Stimulated activated naive CD8-positive, alpha-beta T cell treated with anti-CD3 and anti-CD28 coated beads, Interleukin-15, Interleukin-2, amounts not matched to agents 100 U/mL and 50 U/mL, for 24 hours (primary cell): ENCODE data around the gene DBT.
"Not testable (repeated sequence)": the region's sequence is repeated elsewhere in the genome, so short reads cannot be mapped to it uniquely, and the experiment has no call there.

Experiments
- ATAC-seq: fragments of 150-1000 bp; cut with Tn5 transposase; one replicate; pipeline ENCODE4 v1.10.0; 2021
- DNase-seq: peaks from one replicate; pipeline ENCODE4 v3.0.0; 2021

The DBT gene

GRCh38 chr1:100249537-100250257 is at the start of gene DBT:
Gene DBT, minus strand, starts transcription at chr1:100249834. Its CDS starts 14 bp downstream, at chr1:100249820.
- DNase-seq (peak; percentile 92), ATAC-seq (peak; percentile 100)

GRCh38 chr1:100298512-100298911 is 48.9 kb upstream of the DBT start:
- DNase-seq (no peak), ATAC-seq (no peak)

DNA sequence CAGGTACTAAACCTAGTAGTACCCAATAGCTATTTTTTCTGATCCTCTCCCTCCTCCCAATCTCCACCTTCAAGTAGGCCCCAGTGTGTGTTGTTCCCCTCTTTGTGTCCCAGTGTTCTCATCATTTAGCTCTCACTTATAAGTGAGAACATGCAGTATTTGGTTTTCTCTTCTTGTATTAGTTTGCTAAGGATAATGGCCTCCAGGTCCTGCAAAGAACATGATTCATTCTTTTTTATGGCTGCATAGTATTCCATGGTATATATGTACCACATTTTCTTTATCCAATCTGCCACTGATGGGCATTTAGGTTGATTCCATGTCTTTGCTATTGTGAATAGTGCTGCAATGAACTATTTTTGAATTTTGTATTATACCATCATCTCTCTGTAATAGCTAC is 47.4 kb upstream of the DBT start:
- not testable (repeated sequence) for ATAC-seq, DNase-seq

DNA sequence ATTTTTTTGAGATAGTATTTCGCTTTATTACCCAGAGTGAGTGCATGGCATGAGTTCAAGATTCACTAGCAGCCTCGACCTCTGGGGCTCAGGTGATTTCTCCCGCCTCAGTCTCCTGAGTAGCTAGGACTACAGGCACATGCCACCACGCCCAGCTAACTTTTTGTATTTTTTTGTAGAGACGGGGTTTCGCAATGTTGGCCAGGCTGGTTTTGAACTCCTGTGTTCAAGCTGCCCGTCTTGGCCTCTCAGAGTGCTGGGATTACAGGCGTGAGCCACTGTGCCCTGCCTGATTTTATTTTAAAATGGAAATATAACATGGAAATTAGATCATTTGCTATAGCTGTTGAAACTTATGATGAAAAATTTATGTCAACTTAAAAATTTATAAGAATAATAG is 46.5 kb upstream of the DBT start:
- no peak for ATAC-seq
- no peak for DNase-seq

DNA sequence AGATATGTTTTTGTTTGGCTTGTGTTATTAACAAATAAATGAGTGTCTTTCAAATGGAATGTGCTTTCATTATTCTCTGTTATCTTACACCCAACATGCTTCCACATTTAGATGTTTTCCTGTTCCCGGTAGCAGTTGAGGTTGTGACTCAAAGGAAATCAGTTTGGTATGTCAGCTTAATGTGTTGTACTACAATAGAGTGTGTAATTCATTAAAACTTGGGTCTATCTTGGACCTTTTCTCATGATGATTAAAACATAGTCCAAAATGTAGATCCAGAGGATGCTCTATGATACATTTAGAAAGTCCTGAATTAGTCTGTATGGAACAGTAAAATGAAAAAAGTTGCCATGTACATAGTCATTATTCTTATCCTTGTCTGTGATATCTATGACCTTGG is 43.1 kb upstream of the DBT start:
- DNase-seq (no peak), ATAC-seq (no peak)

DNA sequence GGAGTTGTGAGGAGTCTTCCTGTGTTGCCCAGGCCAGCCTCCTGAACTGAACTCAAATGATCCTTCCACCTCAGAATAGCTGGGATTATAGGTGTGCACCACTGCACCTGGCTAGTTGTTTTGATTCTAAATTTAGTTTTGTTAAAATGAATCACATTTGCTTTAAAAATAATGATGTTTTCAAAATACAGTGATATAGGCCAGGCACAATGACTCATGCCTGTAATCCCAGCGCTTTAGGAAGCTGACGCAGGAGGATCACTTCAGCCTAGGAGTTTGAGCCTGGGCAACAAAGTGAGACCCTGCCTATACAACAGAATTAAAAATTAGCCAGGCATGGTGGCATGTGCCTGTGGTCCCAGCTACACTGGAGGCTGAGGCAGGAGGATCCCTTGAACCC is 40.7 kb upstream of the DBT start:
- DNase-seq (no peak), ATAC-seq (no peak)

DNA sequence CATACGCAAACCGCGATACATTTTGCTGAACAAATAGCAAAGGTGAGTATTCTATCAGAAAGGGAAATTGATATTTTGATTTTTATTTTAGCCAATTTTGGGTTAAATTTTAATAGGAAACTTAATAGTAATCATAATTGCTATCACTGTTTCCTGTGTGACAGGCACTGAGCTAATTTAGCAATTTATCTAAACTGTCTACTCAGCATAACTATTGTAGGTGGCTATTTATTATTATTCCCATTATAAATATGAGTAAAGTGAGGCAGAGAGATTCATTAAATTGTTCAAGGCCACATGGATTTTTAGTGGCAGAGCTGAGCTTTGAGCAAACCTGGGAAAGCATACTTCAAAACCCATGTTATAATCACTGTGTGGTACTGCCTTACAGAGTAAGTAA is 37.5 kb upstream of the DBT start:
- ATAC-seq: no peak
- DNase-seq: no peak

- DNase-seq (no peak), ATAC-seq (no peak)
Observed at GRCh38 chr1:100284591-100284990, 35.0 kb upstream of the DBT start.

- no peak for ATAC-seq
- no peak for DNase-seq
Observed at GRCh38 chr1:100279954-100280682, 30.5 kb upstream of the DBT start.

DNA sequence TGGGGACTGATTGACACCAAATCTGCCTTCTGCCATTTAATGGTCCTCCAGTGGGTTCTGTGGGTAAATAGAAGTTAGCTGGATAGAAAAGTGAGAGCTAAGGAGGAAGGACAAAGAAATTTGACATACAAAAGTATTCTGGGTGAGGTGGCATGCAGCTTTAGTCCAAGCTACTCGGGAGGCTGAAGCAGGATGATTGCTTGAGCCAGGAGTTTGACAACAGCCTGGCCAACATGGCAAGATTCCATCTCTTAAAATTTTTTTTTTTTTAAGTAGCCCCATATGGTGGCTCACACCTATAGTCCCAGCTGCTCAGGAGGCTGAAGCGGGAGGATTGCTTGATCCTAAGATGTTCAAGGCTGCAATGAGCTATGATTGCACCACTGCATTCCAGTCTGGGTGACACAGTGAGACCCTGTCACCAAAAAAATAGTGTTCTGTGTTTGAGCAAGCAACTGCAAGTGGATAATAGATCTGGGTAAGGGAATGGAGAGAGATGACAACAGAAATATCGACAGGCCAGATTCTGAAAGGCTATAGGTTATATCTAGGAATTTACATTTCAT is 29.8 kb upstream of the DBT start:
- no peak for ATAC-seq

GRCh38 chr1:100277866-100278265 is 28.2 kb upstream of the DBT start:
- ATAC-seq (no peak), DNase-seq (no peak)

More for the DNA sequence above, 29.8 kb upstream of the DBT start:
- no peak for DNase-seq

GRCh38 chr1:100268202-100268601 is 18.6 kb upstream of the DBT start:
- DNase-seq: no peak
- ATAC-seq: no peak

DNA sequence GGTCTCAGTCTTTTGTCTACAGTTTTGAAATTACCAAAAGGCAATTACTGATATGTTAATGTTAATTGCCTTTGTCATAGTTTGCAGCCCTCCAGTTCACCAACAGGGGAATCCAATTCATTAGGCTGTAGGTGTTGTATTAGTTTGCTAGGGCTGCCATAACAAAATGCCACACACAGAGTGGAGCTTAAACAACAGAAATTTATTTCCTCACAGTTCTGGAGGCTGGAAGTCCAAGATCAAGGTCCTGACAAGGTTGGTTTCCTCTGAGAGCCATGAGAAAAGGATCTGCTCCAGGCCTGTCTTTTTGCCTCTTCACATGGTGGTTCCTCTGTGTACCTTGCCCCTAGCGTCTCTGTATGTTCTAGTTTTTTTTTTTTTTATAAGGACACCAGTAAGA is 17.6 kb upstream of the DBT start:
- ATAC-seq (no peak), DNase-seq (no peak)

- peak; percentile 34 for DNase-seq
- peak; percentile 10 for ATAC-seq
Observed at GRCh38 chr1:100266741-100267140, 17.1 kb upstream of the DBT start.

GRCh38 chr1:100265931-100266740 is 16.5 kb upstream of the DBT start, which contains the start of gene RTCA:
Gene RTCA, plus strand, starts transcription at chr1:100266216. Its CDS starts 160 bp downstream, at chr1:100266376.
- ATAC-seq: peak; percentile 96

GRCh38 chr1:100265562-100265930 is 15.9 kb upstream of the DBT start:
- DNase-seq: no peak
- peak; percentile 25 for ATAC-seq

More at GRCh38 chr1:100265931-100266740, 16.5 kb upstream of the DBT start, which contains the start of gene RTCA:
- DNase-seq: peak; percentile 98

DNA sequence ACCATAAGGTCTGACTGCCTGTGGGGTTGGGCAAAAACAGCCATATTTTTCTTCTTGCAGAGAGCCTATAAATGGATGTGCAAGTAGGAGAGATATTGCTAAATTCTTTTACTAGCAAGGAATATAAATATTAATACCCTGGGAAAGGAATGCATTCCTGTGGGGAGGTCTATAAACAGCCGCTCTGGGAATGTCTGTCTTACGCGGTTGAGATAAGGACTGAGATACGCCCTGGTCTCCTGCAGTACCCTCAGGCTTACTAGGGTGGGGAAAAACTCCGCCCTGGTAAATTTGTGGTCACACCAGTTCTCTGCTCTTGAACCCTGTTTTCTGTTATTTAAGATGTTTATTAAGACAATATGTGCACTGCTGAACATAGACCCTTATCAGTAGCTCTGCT is 14.4 kb upstream of the DBT start:
- not testable (repeated sequence) for DNase-seq, ATAC-seq

DNA sequence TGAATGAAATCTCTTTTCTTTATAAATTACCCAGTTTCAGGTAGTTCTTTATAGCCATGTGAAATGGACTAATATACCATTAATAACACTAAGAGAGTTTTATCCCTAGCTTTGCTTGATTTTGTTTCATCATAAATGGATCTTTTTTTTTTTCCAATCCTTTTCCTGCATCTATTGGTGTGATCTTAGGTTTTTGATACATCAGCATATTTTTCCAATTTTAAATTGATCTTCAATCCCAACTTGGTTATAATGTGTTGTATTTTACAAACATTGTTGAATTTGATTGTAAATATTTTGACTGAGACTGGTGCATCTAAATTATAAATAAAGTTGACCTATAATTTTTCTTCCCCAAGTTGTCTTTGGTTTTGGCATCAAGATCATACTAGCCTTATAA is 12.1 kb upstream of the DBT start:
- no peak for ATAC-seq
- no peak for DNase-seq

GRCh38 chr1:100258427-100258826 is 8.8 kb upstream of the DBT start:
- not testable (repeated sequence) for DNase-seq, ATAC-seq

DNA sequence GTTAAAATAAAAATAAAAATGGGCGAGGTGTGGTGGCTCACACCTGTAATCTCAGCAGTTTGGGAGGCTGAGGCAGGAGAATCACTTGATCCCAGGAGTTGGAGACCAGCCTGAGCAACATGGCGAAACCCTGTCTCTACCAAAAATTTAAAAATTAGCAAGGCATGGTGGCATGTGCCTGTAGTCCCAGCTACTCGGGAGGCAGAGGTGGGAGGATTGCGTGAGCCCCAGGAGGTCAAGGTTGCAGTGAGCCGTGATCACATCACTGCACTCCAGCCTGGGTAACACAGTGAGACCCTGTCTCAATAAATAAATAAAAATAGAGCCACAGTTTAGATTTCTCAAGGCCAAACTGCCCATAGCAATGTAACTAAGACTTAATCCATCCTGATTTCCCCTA is 6.6 kb upstream of the DBT start:
- not testable (repeated sequence) for ATAC-seq, DNase-seq

- no peak for ATAC-seq
- DNase-seq: no peak
Observed at GRCh38 chr1:100253552-100253951, 3.9 kb upstream of the DBT start.

- ATAC-seq: no peak
- DNase-seq: no peak
Observed at GRCh38 chr1:100252901-100253300, 3.3 kb upstream of the DBT start.
